ENCODE data around the gene RASAL1.

RASAL1 gene

GRCh38 chr12:113082486-113083148, 52.9 kb downstream of the RASAL1 start:
- TF ChIP-seq TAF1 (IDR thresholded peaks at IDR 0.05; ENCODE audit: borderline replicate concordance, insufficient read depth, low read length) (no peak), REST (IDR thresholded peaks at IDR 0.05; ENCODE audit: insufficient read depth in 1 of 2, low read depth in 2 of 2, low read length in 2 of 2) (no peak)

GRCh38 chr12:113081873-113082272, 53.7 kb downstream of the RASAL1 start:
- TF ChIP-seq POLR2AphosphoS5 (IDR thresholded peaks at IDR 0.05; ENCODE audit: low read depth, low read length) (no peak), FOXP2 (optimal IDR thresholded peaks at IDR 0.05; ENCODE audit: borderline replicate concordance, extremely low read depth, extremely low read length, insufficient read depth) (no peak), REST (IDR thresholded peaks at IDR 0.05; ENCODE audit: insufficient read depth in 1 of 2, low read depth in 2 of 2, low read length in 2 of 2) (no peak), SIN3A (IDR thresholded peaks at IDR 0.05; ENCODE audit: borderline replicate concordance, insufficient read depth, low read length) (no peak), TAF1 (IDR thresholded peaks at IDR 0.05; ENCODE audit: borderline replicate concordance, insufficient read depth, low read length) (no peak)

GRCh38 chr12:113077859-113078255, 57.7 kb downstream of the RASAL1 start:
- no peak for TF ChIP-seq REST (IDR thresholded peaks at IDR 0.05; ENCODE audit: insufficient read depth in 1 of 2, low read depth in 2 of 2, low read length in 2 of 2)
- TF ChIP-seq FOXP2 (optimal IDR thresholded peaks at IDR 0.05; ENCODE audit: borderline replicate concordance, extremely low read depth, extremely low read length, insufficient read depth), result no peak
- no peak for TF ChIP-seq SIN3A (IDR thresholded peaks at IDR 0.05; ENCODE audit: borderline replicate concordance, insufficient read depth, low read length)
- no peak for TF ChIP-seq TAF1 (IDR thresholded peaks at IDR 0.05; ENCODE audit: borderline replicate concordance, insufficient read depth, low read length)
- TF ChIP-seq POLR2AphosphoS5 (IDR thresholded peaks at IDR 0.05; ENCODE audit: low read depth, low read length), result no peak

GRCh38 chr12:113077057-113077858, 58.3 kb downstream of the RASAL1 start:
- TF ChIP-seq TAF1 (IDR thresholded peaks at IDR 0.05; ENCODE audit: borderline replicate concordance, insufficient read depth, low read length) (no peak), SIN3A (IDR thresholded peaks at IDR 0.05; ENCODE audit: borderline replicate concordance, insufficient read depth, low read length) (no peak), FOXP2 (optimal IDR thresholded peaks at IDR 0.05; ENCODE audit: borderline replicate concordance, extremely low read depth, extremely low read length, insufficient read depth) (no peak), POLR2AphosphoS5 (IDR thresholded peaks at IDR 0.05; ENCODE audit: low read depth, low read length) (no peak), REST (IDR thresholded peaks at IDR 0.05; ENCODE audit: insufficient read depth in 1 of 2, low read depth in 2 of 2, low read length in 2 of 2) (no peak)

Measured in PFSK-1 (cell line).